Dendritic cell treated with granulocyte-macrophage colony-stimulating factor and Interleukin-4, amounts not matched to agents 40 ng/mL and 50 ng/mL, for 4 days (primary cell): ENCODE measurements around the gene HOXD4.

Experiments used
- H3K27ac Mint-ChIP-seq: one replicate; pipeline ENCODE4 v1.8.0; 2022; ENCODE audit warnings: mild to moderate bottlenecking, mixed read lengths
- H3K27me3 Mint-ChIP-seq: one replicate; pipeline ENCODE4 v1.8.0; 2022; ENCODE audit warnings: mild to moderate bottlenecking, mixed read lengths
- H3K36me3 Mint-ChIP-seq: one replicate; pipeline ENCODE4 v1.8.0; 2022; ENCODE audit warnings: low read depth, mixed read lengths
- H3K4me1 Mint-ChIP-seq: one replicate; pipeline ENCODE4 v1.8.0; 2022; ENCODE audit warnings: low read depth, mixed read lengths
- H3K4me3 Mint-ChIP-seq: one replicate; pipeline ENCODE4 v1.8.0; 2022; ENCODE audit warnings: mild to moderate bottlenecking, moderate library complexity, mixed read lengths
- H3K9me3 Mint-ChIP-seq: one replicate; pipeline ENCODE4 v1.8.0; 2022; ENCODE audit warnings: mixed read lengths
- intact Hi-C: fragments of 100-400 bp; cut with micrococcal nuclease; formaldehyde crosslinking; loops from one replicate; pipeline ENCODE4 v1.15.0; 2022

Gene HOXD4

GRCh38 chr2:176109946-176110345 lies 41.4 kb upstream of the HOXD4 start:
- peaks cover 23% of the 10 kb centered on the region for H3K4me1 Mint-ChIP-seq
- no peak overlapping the region for H3K4me3 Mint-ChIP-seq
- intact Hi-C loops: no loop called here
- H3K27me3 Mint-ChIP-seq: peaks cover 86% of the 10 kb centered on the region
- H3K36me3 Mint-ChIP-seq: no peaks in the 10 kb centered on the region
- no peak overlapping the region for H3K27ac Mint-ChIP-seq
- H3K9me3 Mint-ChIP-seq: no peaks in the 10 kb centered on the region

GRCh38 chr2:176110415-176111308 lies 40.7 kb upstream of the HOXD4 start:
- Mint-ChIP-seq H3K4me3 (no peak overlapping the region), H3K27me3 (peaks cover 84% of the 10 kb centered on the region), H3K36me3 (no peaks in the 10 kb centered on the region), H3K27ac (no peak overlapping the region), H3K4me1 (peaks cover 16% of the 10 kb centered on the region), H3K9me3 (no peaks in the 10 kb centered on the region)
- intact Hi-C loops: no loop called here

DNA sequence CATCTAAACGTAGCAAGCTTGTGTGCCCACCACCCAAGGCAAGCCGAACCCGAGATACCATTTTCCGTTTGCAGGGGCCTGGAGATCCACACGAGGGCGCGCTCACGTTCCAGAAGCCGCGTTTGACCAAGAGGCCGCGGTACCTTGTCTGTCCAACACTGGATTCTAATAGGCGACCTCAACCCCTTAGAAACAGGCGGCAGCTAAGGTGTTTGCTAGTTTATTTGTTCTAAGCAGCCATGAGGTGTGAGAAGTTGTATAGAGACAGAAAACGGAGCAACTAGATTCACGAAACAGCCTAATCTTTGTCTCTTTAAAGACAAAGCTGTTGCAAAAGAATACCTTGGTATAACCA lies 40.1 kb upstream of the HOXD4 start:
- H3K4me3 Mint-ChIP-seq: no peak overlapping the region
- H3K27me3 Mint-ChIP-seq: peaks cover 84% of the 10 kb centered on the region
- H3K36me3 Mint-ChIP-seq: no peaks in the 10 kb centered on the region
- no peak overlapping the region for H3K27ac Mint-ChIP-seq
- intact Hi-C loops: no loop called here
- no peaks in the 10 kb centered on the region for H3K9me3 Mint-ChIP-seq
- peaks cover 11% of the 10 kb centered on the region for H3K4me1 Mint-ChIP-seq

- H3K36me3 Mint-ChIP-seq: no peaks in the 10 kb centered on the region
- H3K4me1 Mint-ChIP-seq: peaks cover 9% of the 10 kb centered on the region
- no peak overlapping the region for H3K27ac Mint-ChIP-seq
- peaks cover 87% of the 10 kb centered on the region for H3K27me3 Mint-ChIP-seq
- no peaks in the 10 kb centered on the region for H3K9me3 Mint-ChIP-seq
- intact Hi-C loops: no loop called here
- H3K4me3 Mint-ChIP-seq: no peak overlapping the region
These were observed 39.4 kb upstream of the HOXD4 start for GRCh38 chr2:176111846-176112374.

DNA sequence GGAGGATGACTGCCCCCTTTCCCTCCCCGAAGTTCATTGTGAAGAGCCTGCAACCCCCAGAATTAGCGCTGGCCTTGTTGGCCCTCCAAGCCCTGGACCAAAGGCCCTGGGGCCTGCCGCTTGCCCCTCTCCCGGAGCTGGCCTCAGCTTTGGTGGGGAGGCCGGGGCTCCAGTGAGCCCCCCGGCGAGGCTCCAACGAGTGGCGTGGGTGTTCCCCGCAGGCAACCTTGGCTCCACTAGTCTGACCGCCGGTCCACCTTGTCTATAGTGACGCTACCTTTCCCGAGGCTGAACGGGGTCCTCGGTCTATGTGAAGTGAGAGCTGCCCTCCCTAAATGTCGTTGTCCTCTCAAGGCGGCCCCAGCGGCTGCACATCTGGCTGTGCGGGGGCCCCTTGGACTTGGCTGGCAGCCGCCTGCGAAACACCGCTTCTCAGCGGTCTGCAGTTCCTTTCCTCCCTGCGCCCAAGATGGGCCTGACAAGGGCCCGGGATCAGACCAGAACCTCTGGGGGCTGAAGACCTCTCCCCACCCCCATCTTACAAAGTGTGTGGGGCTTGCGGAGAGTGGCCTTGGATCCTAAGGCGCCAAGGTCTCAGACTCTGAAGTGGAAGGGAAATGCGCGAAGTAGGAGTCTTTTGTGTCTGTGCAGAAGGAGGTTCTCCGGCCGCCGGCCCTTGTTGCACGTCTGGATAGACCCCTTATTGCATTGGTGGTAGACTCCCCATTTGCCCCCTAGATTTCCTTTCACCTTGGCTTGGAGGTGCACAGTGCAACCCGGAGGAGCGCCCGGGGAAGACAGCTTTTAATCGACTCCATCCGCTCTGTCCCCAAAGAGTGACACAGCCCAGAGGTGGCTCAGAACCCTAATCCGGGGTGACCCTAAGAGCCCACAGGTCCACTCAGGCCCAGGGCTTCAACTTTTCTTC lies 38.7 kb upstream of the HOXD4 start:
- H3K4me3 Mint-ChIP-seq: no peak overlapping the region
- intact Hi-C loops: no loop called here

GRCh38 chr2:176114120-176114929 lies 37.0 kb upstream of the HOXD4 start:
- intact Hi-C loops: no loop called here
- Mint-ChIP-seq H3K4me1 (peaks cover 14% of the 10 kb centered on the region), H3K9me3 (no peaks in the 10 kb centered on the region), H3K27me3 (peaks cover 94% of the 10 kb centered on the region), H3K27ac (no peak overlapping the region), H3K36me3 (no peaks in the 10 kb centered on the region), H3K4me3 (no peak overlapping the region)

More for the DNA sequence above, 38.7 kb upstream of the HOXD4 start:
- Mint-ChIP-seq H3K27me3 (peaks cover 89% of the 10 kb centered on the region), H3K27ac (no peak overlapping the region), H3K9me3 (no peaks in the 10 kb centered on the region), H3K4me1 (peaks cover 5% of the 10 kb centered on the region), H3K36me3 (no peaks in the 10 kb centered on the region)

GRCh38 chr2:176114930-176115625 lies 36.3 kb upstream of the HOXD4 start:
- intact Hi-C loops: no loop called here
- H3K36me3 Mint-ChIP-seq: no peaks in the 10 kb centered on the region
- peaks cover 14% of the 10 kb centered on the region for H3K4me1 Mint-ChIP-seq
- no peak overlapping the region for H3K27ac Mint-ChIP-seq
- H3K9me3 Mint-ChIP-seq: no peaks in the 10 kb centered on the region
- H3K27me3 Mint-ChIP-seq: peaks cover 94% of the 10 kb centered on the region
- H3K4me3 Mint-ChIP-seq: no peak overlapping the region

DNA sequence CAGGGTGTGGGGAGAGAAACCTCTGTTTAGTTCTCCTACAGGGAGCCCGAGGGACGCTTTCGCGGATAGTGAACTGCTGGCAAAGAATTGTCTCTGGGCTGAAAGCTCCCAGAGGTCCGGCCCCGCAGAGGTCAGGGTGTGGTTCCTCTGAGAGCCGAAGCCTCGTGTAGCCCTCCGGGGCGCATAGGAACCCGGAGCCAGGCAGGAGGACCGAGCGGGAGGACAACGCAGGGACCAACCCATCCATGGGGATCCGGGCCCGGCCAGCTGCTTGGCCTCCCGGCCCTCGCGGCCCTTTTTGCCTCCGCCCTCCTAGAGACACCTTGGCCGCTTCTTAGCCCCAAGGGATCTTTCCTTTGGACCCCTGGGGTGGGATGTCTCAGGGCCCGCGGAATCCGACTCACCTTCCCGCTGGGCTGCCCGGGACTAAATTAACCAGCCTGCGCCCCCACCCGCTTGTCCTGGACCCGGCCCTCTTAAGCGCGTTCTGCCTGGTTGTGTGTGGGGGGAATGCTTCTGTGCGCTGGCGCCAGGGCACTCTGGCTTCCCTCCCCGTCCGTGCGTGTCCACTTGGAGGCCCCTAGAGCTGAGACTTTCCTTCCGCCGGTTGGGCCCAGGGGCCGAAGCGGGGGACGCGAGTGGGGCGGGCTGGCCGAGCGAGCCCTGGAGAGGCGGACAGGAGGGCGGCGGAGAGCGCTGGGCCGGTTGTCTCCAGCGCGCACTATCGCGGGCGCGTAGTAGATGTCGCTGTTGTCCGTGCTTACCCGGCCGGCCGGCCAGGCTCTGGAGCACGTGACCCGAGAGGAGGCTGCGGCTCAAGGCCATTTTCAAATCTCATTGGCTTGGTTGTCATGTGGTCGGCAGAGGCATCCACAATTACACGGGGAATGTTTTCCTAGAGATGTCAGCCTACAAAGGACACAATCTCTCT lies 35.2 kb upstream of the HOXD4 start, which contains the start of gene HOXD10:
TSS of gene HOXD10 (plus strand) at position 896 of the 931 bp plus-strand sequence. CDS start 56 bp downstream, outside the sequence.
- Mint-ChIP-seq H3K9me3 (no peaks in the 10 kb centered on the region), H3K4me3 (no peak within 1 kb of the TSS), H3K27ac (no peak within 1 kb of the TSS), H3K4me1 (peaks cover 12% of the 10 kb centered on the region), H3K27me3 (peaks cover 96% of the 10 kb centered on the region), H3K36me3 (no peaks in the 10 kb centered on the region)
- intact Hi-C loops: no loop called here

GRCh38 chr2:176117162-176117822 lies 34.1 kb upstream of the HOXD4 start:
- H3K27me3 Mint-ChIP-seq: peaks cover 94% of the 10 kb centered on the region
- no peaks in the 10 kb centered on the region for H3K36me3 Mint-ChIP-seq
- peaks cover 9% of the 10 kb centered on the region for H3K4me1 Mint-ChIP-seq
- H3K9me3 Mint-ChIP-seq: no peaks in the 10 kb centered on the region
- H3K27ac Mint-ChIP-seq: no peak overlapping the region
- no peak overlapping the region for H3K4me3 Mint-ChIP-seq
- intact Hi-C loops: no loop called here

- H3K27me3 Mint-ChIP-seq: peaks cover 94% of the 10 kb centered on the region
- H3K4me3 Mint-ChIP-seq: no peak overlapping the region
- H3K27ac Mint-ChIP-seq: no peak overlapping the region
- H3K36me3 Mint-ChIP-seq: no peaks in the 10 kb centered on the region
- H3K4me1 Mint-ChIP-seq: peaks cover 14% of the 10 kb centered on the region
- H3K9me3 Mint-ChIP-seq: no peaks in the 10 kb centered on the region
- intact Hi-C loops: no loop called here
These were observed 33.5 kb upstream of the HOXD4 start for GRCh38 chr2:176117823-176118371.

- intact Hi-C loops: no loop called here
- H3K9me3 Mint-ChIP-seq: no peaks in the 10 kb centered on the region
- H3K27ac Mint-ChIP-seq: no peak overlapping the region
- H3K4me3 Mint-ChIP-seq: peak overlapping the region; percentile 54
- H3K36me3 Mint-ChIP-seq: no peaks in the 10 kb centered on the region
- H3K4me1 Mint-ChIP-seq: peaks cover 17% of the 10 kb centered on the region
- peaks cover 94% of the 10 kb centered on the region for H3K27me3 Mint-ChIP-seq
These were observed 32.6 kb upstream of the HOXD4 start for GRCh38 chr2:176118601-176119339.
